DOHH2 (cell line): ENCODE results near the gene CMTM2.
"Not testable (repeated sequence)": the region's sequence is repeated elsewhere in the genome, so short reads cannot be mapped to it uniquely, and the experiment has no call there.

ENCODE experiments used
- H3F3A ChIP-seq: fragments of 200-600 bp; sonication (generic), shearing (Covaris generic); 2 replicates; pipeline ENCODE4 v1.6.0; 2016; ENCODE audit warnings: antibody characterized with exemption, mild to moderate bottlenecking; ENCODE audit not compliant: control insufficient read depth, insufficient read depth
- H3K27ac ChIP-seq: fragments of 200-600 bp; sonication (generic); 2 replicates; pipeline ENCODE4 v1.5.1; 2014; ENCODE audit warnings: low read depth, mild to moderate bottlenecking, low read length, moderate library complexity
- H3K27me3 ChIP-seq: fragments of 200-600 bp; sonication (generic); 2 replicates; pipeline ENCODE4 v1.6.1; 2014; ENCODE audit warnings: mild to moderate bottlenecking, low read length, mixed read lengths; ENCODE audit not compliant: control insufficient read depth
- H3K36me3 ChIP-seq: fragments of 200-600 bp; sonication (generic); 2 replicates; pipeline ENCODE4 v1.6.1; 2014; ENCODE audit warnings: mild to moderate bottlenecking, low read length, moderate library complexity, mixed read lengths; ENCODE audit not compliant: control insufficient read depth
- H3K4me1 ChIP-seq: fragments of 200-600 bp; sonication (generic); 2 replicates; pipeline ENCODE4 v1.6.1; 2014; ENCODE audit warnings: mild to moderate bottlenecking, low read length, mixed read lengths; ENCODE audit not compliant: control insufficient read depth
- H3K4me2 ChIP-seq: fragments of 200-600 bp; sonication (generic); 2 replicates; pipeline ENCODE4 v1.6.0; 2014; ENCODE audit warnings: mild to moderate bottlenecking, low read length, moderate library complexity
- H3K4me3 ChIP-seq: fragments of 200-600 bp; sonication (generic); 2 replicates; pipeline ENCODE4 v1.5.1; 2014; ENCODE audit warnings: mild to moderate bottlenecking, low read length, mixed read lengths
- H3K79me2 ChIP-seq: fragments of 200-600 bp; sonication (generic); 2 replicates; pipeline ENCODE4 v1.6.1; 2014; ENCODE audit warnings: mild to moderate bottlenecking, low read length, mixed read lengths; ENCODE audit not compliant: control insufficient read depth
- H3K9me2 ChIP-seq: fragments of 200-600 bp; sonication (generic); replicated peaks from 2 replicates; pipeline ENCODE4 v1.6.1; 2014; ENCODE audit warnings: mild to moderate bottlenecking, low read length, mixed read lengths; ENCODE audit not compliant: control insufficient read depth
- H3K9me3 ChIP-seq: fragments of 200-600 bp; sonication (generic); 2 replicates; pipeline ENCODE4 v1.6.1; 2014; ENCODE audit warnings: antibody characterized with exemption, low read length, mixed read lengths; ENCODE audit not compliant: control insufficient read depth, insufficient read depth
- H4K20me1 ChIP-seq: fragments of 200-600 bp; sonication (generic); 2 replicates; pipeline ENCODE4 v1.6.0; 2014; ENCODE audit warnings: low read depth, mild to moderate bottlenecking, antibody characterized with exemption, low read length, moderate library complexity; ENCODE audit not compliant: control insufficient read depth, insufficient read depth
- EZH2phosphoT487 ChIP-seq: fragments of 200-600 bp; sonication (generic); IDR thresholded peaks from 2 replicates; pipeline ENCODE4 v1.6.1; 2017; ENCODE audit warnings: borderline replicate concordance, mild to moderate bottlenecking, antibody characterized with exemption, low read length, moderate library complexity, mixed read lengths
- TF ChIP-seq, protein P1 (sequence below): fragments of 200-600 bp; sonication (generic); IDR thresholded peaks from one replicate; pipeline ENCODE4 v1.5.1; 2014; ENCODE audit warnings: antibody characterized with exemption, mild to moderate bottlenecking, low read depth, low read length; ENCODE audit not compliant: poor library complexity, severe bottlenecking

CMTM2 gene

DNA sequence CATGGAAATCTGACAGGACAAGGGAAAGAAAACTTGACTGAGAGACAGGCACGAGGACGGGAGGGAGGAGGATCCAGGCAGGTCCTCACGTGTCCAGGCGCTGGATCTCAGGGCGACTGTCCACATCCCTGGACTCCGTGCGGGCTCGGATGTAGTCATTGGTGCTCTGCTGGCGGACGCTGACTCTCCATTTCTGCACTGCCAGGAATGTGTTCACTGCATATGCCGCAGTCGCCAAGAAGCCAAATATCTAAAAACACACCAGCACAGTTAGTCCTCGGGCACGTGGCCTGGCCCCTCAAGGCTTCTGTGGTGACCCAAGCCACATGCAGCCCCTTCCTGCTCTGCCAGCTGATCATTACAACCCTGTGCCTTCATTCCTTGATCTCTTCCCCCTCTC lies 42.7 kb downstream of the CMTM2 start:
- Histone ChIP-seq H3K4me2 (no peak overlapping the region), H3K4me3 (no peak overlapping the region), H4K20me1 (no peaks in the 10 kb centered on the region), H3K27me3 (no peaks in the 10 kb centered on the region), H3K4me1 (peaks cover 34% of the 10 kb centered on the region), H3K27ac (no peak overlapping the region), H3K9me2 (no peaks in the 10 kb centered on the region), H3K79me2 (no peaks in the 10 kb centered on the region), H3K36me3 (no peaks in the 10 kb centered on the region), H3K9me3 (no peaks in the 10 kb centered on the region), H3F3A (no peaks in the 10 kb centered on the region)
- TF ChIP-seq, protein P1, sequence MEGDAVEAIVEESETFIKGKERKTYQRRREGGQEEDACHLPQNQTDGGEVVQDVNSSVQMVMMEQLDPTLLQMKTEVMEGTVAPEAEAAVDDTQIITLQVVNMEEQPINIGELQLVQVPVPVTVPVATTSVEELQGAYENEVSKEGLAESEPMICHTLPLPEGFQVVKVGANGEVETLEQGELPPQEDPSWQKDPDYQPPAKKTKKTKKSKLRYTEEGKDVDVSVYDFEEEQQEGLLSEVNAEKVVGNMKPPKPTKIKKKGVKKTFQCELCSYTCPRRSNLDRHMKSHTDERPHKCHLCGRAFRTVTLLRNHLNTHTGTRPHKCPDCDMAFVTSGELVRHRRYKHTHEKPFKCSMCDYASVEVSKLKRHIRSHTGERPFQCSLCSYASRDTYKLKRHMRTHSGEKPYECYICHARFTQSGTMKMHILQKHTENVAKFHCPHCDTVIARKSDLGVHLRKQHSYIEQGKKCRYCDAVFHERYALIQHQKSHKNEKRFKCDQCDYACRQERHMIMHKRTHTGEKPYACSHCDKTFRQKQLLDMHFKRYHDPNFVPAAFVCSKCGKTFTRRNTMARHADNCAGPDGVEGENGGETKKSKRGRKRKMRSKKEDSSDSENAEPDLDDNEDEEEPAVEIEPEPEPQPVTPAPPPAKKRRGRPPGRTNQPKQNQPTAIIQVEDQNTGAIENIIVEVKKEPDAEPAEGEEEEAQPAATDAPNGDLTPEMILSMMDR = no peak
- no peak for TF ChIP-seq EZH2phosphoT487

DNA sequence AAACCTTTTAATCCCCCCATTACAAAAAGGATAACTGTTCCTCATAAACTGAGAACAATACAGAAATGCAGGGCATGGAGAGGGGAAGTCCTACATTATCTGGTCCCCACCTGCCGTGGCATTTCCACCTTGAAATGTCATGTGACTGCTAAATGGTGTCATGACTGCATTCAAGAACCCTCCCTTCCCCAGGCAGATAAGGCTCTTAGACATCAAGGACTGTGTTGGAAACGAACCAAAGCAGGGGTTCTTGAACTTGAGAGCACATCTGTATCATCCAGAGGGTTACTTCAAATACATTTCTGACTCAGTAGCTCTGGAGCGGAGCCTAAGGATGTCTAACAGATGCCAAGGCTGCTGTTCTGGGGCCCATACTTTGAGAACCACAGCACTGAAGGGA lies 43.6 kb downstream of the CMTM2 start:
- H4K20me1 ChIP-seq = no peaks in the 10 kb centered on the region

DNA sequence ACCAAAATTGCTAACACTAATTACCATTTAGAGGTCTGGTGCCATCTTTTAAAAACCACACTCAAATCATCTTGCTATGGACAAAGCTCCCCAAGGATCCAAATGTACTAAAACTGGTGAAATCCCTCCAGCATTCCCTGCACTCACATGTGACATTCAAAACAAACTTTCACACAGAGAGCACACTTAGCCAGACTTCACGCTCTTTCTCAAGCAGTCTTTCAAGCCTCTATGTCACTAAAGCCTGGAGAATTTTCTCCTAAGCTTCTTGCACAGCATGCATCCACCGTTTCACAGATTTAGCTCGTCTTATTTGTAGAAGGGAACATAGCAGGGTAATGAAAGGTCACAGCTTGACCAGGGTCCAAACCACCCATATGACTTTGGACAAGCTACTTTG lies 44.5 kb downstream of the CMTM2 start:
- Histone ChIP-seq H3K4me1 (peaks cover 21% of the 10 kb centered on the region), H4K20me1 (no peaks in the 10 kb centered on the region), H3K27me3 (no peaks in the 10 kb centered on the region), H3K36me3 (no peaks in the 10 kb centered on the region), H3K4me3 (no peak overlapping the region), H3K79me2 (no peaks in the 10 kb centered on the region), H3K27ac (no peak overlapping the region), H3K9me2 (no peaks in the 10 kb centered on the region), H3F3A (no peaks in the 10 kb centered on the region), H3K4me2 (no peak overlapping the region), H3K9me3 (no peaks in the 10 kb centered on the region)
- no peak for TF ChIP-seq EZH2phosphoT487
- TF ChIP-seq, protein P1 = no peak

More for the DNA sequence above, 43.6 kb downstream of the CMTM2 start:
- Histone ChIP-seq H3K79me2 (no peaks in the 10 kb centered on the region), H3K4me2 (no peak overlapping the region), H3K36me3 (no peaks in the 10 kb centered on the region), H3F3A (no peaks in the 10 kb centered on the region), H3K27me3 (no peaks in the 10 kb centered on the region), H3K4me3 (no peak overlapping the region), H3K9me3 (no peaks in the 10 kb centered on the region), H3K27ac (no peak overlapping the region), H3K4me1 (peaks cover 30% of the 10 kb centered on the region), H3K9me2 (no peaks in the 10 kb centered on the region)
- TF ChIP-seq EZH2phosphoT487 = no peak
- TF ChIP-seq, protein P1 = no peak

DNA sequence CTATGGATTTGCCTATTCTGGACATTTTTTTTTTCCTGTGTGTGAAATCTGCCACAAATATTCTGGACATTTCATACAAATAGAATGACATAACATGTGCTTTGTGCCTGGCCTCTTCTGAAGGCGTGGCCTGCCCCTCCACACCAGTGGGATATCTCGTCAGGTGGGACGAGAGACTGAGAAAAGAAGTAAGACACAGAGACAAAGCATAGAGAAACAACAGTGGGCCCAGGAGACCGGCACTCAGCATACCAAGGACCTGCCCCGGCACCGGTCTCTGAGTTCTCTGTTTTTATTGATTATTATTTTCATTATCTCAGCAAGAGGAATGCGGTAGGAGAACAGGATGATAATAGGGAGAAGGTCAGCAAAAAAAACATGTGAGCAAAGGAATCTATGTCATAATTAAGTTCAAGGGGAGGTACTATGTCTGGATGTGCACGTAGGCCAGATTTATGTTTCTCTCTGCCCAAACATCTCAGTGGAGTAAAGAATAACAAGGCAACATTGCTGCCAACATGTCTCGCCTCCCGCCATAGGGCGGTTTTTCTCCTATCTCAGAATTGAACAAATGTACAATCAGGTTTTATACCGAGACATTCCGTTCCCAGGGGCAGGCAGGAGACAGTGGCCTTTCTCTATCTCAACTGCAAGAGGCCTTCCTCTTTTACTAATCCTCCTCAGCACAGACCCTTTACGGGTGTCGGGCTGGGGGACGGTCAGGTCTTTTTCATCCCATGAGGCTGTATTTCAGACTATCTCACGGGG lies 48.5 kb downstream of the CMTM2 start:
- H4K20me1 ChIP-seq, H3K4me3 ChIP-seq, H3K9me3 ChIP-seq, H3K4me2 ChIP-seq, H3K36me3 ChIP-seq, H3K27me3 ChIP-seq, H3K27ac ChIP-seq, H3K9me2 ChIP-seq, H3K79me2 ChIP-seq, H3F3A ChIP-seq, H3K4me1 ChIP-seq: not testable (repeated sequence)
